Measurements from ENCODE around the gene ANKK1.

DNA sequence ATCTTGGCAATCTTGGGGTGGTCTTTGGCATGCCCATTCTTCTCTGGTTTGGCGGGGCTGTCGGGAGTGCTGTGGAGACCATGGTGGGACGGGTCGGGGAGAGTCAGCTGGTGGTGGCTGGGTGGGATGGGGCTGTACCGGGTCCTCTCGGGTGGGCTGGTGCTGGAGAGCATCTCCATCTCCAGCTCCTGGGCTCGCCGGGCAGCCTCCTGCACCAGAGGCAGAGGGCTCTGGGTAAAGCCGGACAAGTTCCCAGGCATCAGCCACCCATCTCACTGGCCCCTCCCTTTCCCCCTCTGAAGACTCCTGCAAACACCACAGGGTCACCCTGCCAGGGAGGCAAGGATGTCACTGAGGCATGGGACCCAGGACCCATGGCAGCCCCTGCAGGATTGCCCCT is 25.1 kb downstream of the ANKK1 start:
- no peak for TF ChIP-seq CREB5 (CRISPR knock-in tag; IDR thresholded peaks at IDR 0.05; ENCODE audit: low read depth)
- TF ChIP-seq, protein P1, sequence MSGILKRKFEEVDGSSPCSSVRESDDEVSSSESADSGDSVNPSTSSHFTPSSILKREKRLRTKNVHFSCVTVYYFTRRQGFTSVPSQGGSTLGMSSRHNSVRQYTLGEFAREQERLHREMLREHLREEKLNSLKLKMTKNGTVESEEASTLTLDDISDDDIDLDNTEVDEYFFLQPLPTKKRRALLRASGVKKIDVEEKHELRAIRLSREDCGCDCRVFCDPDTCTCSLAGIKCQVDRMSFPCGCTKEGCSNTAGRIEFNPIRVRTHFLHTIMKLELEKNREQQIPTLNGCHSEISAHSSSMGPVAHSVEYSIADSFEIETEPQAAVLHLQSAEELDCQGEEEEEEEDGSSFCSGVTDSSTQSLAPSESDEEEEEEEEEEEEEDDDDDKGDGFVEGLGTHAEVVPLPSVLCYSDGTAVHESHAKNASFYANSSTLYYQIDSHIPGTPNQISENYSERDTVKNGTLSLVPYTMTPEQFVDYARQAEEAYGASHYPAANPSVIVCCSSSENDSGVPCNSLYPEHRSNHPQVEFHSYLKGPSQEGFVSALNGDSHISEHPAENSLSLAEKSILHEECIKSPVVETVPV (CRISPR knock-in tag; IDR thresholded peaks at IDR 0.05): no peak
- no peak for TF ChIP-seq ESRRG (CRISPR knock-in tag; IDR thresholded peaks at IDR 0.05)
- no peak for TF ChIP-seq GLIS3 (CRISPR knock-in tag; IDR thresholded peaks at IDR 0.05)
- TF ChIP-seq, protein P2, sequence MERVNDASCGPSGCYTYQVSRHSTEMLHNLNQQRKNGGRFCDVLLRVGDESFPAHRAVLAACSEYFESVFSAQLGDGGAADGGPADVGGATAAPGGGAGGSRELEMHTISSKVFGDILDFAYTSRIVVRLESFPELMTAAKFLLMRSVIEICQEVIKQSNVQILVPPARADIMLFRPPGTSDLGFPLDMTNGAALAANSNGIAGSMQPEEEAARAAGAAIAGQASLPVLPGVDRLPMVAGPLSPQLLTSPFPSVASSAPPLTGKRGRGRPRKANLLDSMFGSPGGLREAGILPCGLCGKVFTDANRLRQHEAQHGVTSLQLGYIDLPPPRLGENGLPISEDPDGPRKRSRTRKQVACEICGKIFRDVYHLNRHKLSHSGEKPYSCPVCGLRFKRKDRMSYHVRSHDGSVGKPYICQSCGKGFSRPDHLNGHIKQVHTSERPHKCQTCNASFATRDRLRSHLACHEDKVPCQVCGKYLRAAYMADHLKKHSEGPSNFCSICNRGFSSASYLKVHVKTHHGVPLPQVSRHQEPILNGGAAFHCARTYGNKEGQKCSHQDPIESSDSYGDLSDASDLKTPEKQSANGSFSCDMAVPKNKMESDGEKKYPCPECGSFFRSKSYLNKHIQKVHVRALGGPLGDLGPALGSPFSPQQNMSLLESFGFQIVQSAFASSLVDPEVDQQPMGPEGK (CRISPR knock-in tag; IDR thresholded peaks at IDR 0.05; ENCODE audit: borderline replicate concordance): no peak
- TF ChIP-seq ZFP3 (CRISPR knock-in tag; IDR thresholded peaks at IDR 0.05): no peak
